HEK293T (cell line): ENCODE results near the gene TMEM183A.

Source experiments
- ARNT ChIP-seq: fragments of 450-650 bp; IDR thresholded peaks from 2 replicates; pipeline ENCODE4 v1.6.1; 2017; ENCODE audit warnings: mild to moderate bottlenecking
- BHLHE40 ChIP-seq: fragments of 450-650 bp; IDR thresholded peaks from 2 replicates; pipeline ENCODE4 v1.6.1; 2016; ENCODE audit warnings: mild to moderate bottlenecking, moderate library complexity, borderline replicate concordance
- CTBP1 ChIP-seq: fragments of 450-650 bp; IDR thresholded peaks from 2 replicates; pipeline ENCODE4 v1.6.1; 2016; ENCODE audit warnings: borderline replicate concordance
- FOXA1 ChIP-seq: fragments of 450-650 bp; IDR thresholded peaks from 2 replicates; pipeline ENCODE4 v1.6.1; 2016; ENCODE audit warnings: mild to moderate bottlenecking
- FOXK2 ChIP-seq: fragments of 450-650 bp; IDR thresholded peaks from 2 replicates; pipeline ENCODE4 v1.6.1; 2016; ENCODE audit warnings: mild to moderate bottlenecking
- FOXM1 ChIP-seq: fragments of 450-650 bp; IDR thresholded peaks from 2 replicates; pipeline ENCODE4 v1.6.1; 2017; ENCODE audit warnings: mild to moderate bottlenecking, borderline replicate concordance
- L3MBTL2 ChIP-seq: fragments of 450-650 bp; conservative IDR thresholded peaks from 2 replicates; pipeline ENCODE4 v1.6.1; 2016; ENCODE audit warnings: mild to moderate bottlenecking
- LEF1 ChIP-seq: fragments of 450-650 bp; IDR thresholded peaks from 2 replicates; pipeline ENCODE4 v1.6.1; 2017; ENCODE audit warnings: mild to moderate bottlenecking, borderline replicate concordance
- NFRKB ChIP-seq: fragments of 450-650 bp; IDR thresholded peaks from 2 replicates; pipeline ENCODE4 v1.6.1; 2016; ENCODE audit warnings: mild to moderate bottlenecking, moderate library complexity
- PKNOX1 ChIP-seq: fragments of 450-650 bp; IDR thresholded peaks from 2 replicates; pipeline ENCODE4 v1.6.1; 2016
- SP1 ChIP-seq: fragments of 450-650 bp; IDR thresholded peaks from 2 replicates; pipeline ENCODE4 v1.6.1; 2017
- SUZ12 ChIP-seq: fragments of 450-650 bp; IDR thresholded peaks from 2 replicates; pipeline ENCODE4 v1.6.1; 2016; ENCODE audit warnings: mild to moderate bottlenecking
- ZNF384 ChIP-seq: fragments of 450-650 bp; IDR thresholded peaks from 2 replicates; pipeline ENCODE4 v1.6.1; 2016

- TF ChIP-seq BHLHE40 (no peak), CTBP1 (no peak), FOXM1 (no peak), ZNF384 (no peak), SP1 (no peak), SUZ12 (no peak), LEF1 (no peak), NFRKB (no peak), L3MBTL2 (no peak), PKNOX1 (no peak), FOXA1 (no peak), FOXK2 (no peak), ARNT (no peak)
Measured at GRCh38 chr1:203066965-203067364, 59.8 kb downstream of the TMEM183A start.
